Glomerular visceral epithelial cell (primary cell): ENCODE measurements around the gene INO80D.
"Not testable (repeated sequence)": the region's sequence is repeated elsewhere in the genome, so short reads cannot be mapped to it uniquely, and the experiment has no call there.

ENCODE experiments used
- DNase-seq: peaks from one replicate; pipeline ENCODE4 v3.0.0-alpha.2; 2016; ENCODE audit errors: extremely low spot score

INO80D gene

GRCh38 chr2:206085742-206086445, at the start of gene INO80D:
INO80D (minus strand) TSS chr2:206086174; CDS start chr2:206063016, 23,158 bp downstream.
- DNase-seq = peak; percentile 87

DNA sequence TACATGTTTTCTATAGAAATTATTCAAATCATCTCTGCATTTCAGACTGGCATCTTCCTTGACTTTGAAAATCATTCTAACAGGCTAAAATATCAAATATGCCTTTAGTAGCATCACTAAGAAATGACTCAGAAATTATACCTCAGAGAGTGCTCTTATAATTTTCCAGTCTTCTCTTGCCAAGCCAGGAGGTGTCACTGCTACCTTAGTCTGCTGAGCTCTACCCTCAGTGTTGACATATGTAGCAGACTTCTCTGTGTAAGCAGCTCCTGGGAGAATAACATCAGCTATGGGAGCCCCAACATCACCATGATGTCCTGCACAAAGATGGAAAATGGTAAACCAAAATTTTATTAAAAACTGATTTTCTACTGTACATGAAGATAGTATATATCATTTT, 41.7 kb upstream of the INO80D start:
- DNase-seq = peak; percentile 26

- no peak for DNase-seq
Measured at GRCh38 chr2:206125901-206126300, 39.9 kb upstream of the INO80D start.

DNA sequence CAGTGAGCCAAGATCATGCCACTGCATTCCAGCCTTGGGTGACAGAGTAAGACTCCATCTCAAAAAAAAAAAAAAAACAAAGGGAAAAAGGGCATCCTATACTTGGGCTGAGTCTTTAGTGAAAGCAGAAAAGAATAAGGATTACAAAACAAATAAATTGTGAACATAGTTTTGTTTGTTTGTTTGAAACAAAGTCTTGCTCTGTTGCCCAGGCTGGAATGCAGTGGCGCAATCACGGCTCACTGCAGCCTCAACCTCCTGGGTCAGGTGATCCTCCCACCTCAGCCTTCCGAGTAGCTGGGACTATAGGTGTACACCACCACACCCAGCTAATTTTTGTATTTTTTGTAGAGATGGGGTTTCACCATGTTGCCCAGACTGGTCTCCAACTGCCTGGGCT, 36.6 kb upstream of the INO80D start:
- not testable (repeated sequence) for DNase-seq

GRCh38 chr2:206116278-206116677, 30.3 kb upstream of the INO80D start:
- DNase-seq = no peak

- no peak for DNase-seq
Measured at GRCh38 chr2:206115026-206115578, 29.1 kb upstream of the INO80D start.

- DNase-seq = no peak
Measured at GRCh38 chr2:206112846-206113547, 27.0 kb upstream of the INO80D start.

GRCh38 chr2:206112108-206112507, 26.1 kb upstream of the INO80D start:
- DNase-seq = no peak

DNA sequence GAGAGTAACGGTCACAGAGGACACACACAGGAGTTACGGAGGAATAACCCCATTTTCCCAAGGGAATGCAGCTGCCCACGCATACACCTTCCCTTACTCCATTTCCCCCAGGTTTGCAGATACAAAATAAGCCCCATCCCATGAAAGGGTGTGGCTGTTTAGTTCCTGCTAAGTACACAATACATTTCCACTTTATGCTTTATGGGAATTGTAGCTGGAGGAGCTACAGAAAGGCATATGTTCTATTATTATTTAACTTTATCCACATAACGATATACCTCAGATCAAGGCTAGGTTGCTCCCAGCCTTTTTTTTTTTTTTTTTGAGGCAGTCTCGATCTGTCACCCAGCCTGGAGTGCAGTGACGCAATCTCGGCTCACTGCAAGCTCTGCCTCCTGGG, 22.7 kb upstream of the INO80D start:
- no peak for DNase-seq

DNA sequence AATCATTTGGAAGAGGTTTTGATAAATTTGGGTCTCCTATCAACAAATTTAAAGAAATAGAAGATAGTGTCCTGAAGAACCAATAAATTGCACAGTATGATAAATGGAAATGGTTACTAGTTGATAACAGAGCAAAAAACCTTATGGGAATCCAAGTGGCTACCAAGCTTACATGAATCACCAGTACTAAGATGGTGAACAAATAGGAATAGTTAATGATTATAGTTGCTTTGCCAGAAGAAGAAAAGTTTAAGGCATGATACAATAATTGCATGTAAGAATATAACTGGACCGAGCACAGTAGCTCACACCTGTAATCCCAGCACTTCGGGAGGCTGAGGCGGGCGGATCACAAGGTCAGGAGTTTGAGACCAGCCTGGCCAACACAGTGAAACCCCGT, 19.6 kb upstream of the INO80D start:
- DNase-seq = peak; percentile 21

DNA sequence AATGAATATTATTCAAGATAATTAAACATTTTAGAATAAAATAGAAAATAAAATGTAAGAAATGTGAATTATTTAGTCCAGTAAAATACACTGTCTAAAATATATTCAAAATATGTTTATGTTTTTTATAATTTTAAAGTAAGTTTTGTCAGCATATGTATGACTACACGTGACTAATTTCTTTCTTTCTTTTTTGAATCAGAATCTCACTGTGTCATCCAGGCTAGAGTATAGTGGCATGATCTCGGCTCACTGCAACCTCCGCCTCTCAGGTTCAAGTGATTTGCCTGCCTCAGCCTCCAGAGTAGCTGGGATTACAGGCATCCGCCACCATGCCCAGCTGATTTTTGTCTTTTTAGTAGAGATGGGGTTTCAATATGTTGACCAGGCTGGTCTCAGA, 19.1 kb upstream of the INO80D start:
- no peak for DNase-seq

DNA sequence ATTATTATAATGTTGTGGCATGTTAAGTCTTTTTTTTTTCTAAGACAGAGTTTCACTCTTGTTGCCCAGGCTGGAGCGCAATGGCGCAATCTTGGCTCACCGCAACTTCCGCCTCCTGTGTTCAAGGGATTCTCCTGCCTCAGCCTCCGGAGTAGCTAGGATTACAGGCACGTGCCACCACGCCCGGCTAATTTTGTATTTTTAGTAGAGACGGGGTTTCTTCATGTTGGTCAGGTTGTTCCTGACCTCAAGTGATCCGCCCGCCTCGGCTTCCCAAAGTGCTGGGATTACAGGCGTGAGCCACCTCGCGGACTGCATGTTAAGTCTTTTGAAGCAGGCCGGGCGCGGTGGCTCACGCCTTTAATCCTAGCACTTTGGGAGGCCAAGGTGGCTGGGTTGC, 12.9 kb upstream of the INO80D start:
- DNase-seq = not testable (repeated sequence)

DNA sequence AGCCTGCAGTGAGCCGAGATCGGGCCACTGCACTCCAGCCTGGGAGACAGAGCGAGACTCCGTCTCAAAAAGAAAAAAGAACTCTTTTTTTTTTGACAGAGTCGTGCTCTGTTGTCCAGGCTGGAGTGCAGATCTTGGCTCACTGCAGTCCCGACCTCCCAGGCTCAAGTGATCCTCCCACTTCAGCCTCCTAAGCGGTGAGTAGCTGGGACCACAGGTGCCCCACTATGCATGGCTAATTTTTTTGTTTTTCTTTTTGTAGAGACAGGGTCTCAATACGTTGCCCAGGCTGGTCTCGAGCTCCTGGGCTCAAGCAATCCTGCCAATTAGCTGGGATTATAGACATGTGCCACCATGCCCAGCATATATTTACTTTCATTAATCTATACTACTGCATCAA, 12.5 kb upstream of the INO80D start:
- no peak for DNase-seq

- DNase-seq = no peak
Measured at GRCh38 chr2:206096876-206097275, 10.9 kb upstream of the INO80D start.

DNA sequence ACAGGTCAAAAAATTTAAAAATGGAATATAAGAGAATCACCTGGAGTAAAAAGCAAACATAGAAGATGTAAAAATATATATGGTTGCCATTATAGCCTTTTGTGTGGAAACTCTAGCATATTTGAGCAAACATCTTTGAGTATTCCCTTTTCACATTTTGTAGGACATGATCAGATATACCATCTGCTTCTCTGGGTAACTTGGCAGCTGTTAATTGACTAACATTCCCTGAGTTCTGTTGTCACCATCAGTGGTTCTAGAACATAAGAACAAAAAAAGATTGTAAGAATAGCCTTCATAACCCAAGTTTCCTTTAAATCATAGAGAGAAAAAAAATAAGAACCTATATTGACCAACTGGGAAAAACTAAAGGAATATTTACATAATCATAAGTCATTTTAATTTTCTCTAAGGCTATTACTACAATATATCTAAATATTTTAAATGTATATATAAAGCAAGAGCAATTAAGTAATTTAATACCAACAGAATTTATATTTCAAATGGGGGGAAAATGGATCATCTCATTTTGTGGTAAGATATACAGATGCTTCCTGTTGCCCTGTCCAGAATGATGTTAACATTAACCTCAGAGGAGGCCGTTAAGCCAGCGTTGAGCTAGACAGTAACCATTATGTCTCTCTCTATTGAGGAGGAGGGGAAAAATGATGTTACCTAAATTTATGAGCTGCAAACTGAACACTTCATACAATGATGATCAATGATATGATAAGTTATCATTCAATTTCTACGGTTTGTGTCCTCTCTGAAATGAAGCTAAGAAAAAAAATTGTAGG, 9.8 kb upstream of the INO80D start:
- no peak for DNase-seq

DNA sequence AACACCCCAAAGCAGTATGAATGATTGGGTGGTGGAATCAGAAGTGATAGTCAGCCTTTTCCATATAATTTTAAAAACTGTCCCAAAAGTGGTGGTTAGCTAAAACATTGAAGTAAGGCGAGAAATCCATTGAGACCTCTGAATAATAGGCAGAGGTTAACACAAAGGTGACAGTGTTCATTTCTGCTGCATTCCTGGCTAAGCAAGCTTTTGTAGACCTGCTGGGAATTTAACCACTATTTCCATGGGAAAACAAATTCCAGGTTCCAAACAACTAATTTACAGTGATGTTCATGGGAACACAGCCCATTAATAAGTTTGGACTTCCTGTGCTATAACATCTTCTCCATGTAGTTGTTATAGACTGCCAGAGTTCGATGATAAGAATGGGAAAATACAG, 6.3 kb upstream of the INO80D start:
- no peak for DNase-seq

- DNase-seq = no peak
Measured at GRCh38 chr2:206088248-206088647, 2.3 kb upstream of the INO80D start.

GRCh38 chr2:206086716-206087350, 859 bp upstream of the INO80D start:
- DNase-seq = peak; percentile 24

- peak; percentile 55 for DNase-seq
Measured at GRCh38 chr2:206084870-206085741, 868 bp downstream of the INO80D start.

- DNase-seq = peak; percentile 86
Measured at GRCh38 chr2:206084439-206084869, 1.5 kb downstream of the INO80D start.
